Gastrocnemius medialis (tissue), 4 donors: ENCODE results near the gene WDR38.

Source experiments
- CTCF ChIP-seq, 5 experiments: fragments of 450-650 bp in 3 of 5; fragments of 200-600 bp in 2 of 5; sonication (generic) in 2 of 5; IDR thresholded peaks in 4 of 5; conservative IDR thresholded peaks in 1 of 5; 1 replicate in 4 of 5; 2 replicates in 1 of 5; pipeline ENCODE4 v1.5.1; 2016 to 2019; ENCODE audit warnings: antibody characterized with exemption in 5 of 5, mild to moderate bottlenecking in 3 of 5, moderate library complexity in 3 of 5
- POLR2A ChIP-seq, 2 donors: fragments of 450-650 bp; IDR thresholded peaks; one replicate each; pipeline ENCODE4 v1.6.1; 2017; ENCODE audit warnings: antibody characterized with exemption in 2 of 2, mild to moderate bottlenecking in 2 of 2, moderate library complexity in 2 of 2

- TF ChIP-seq CTCF (IDR thresholded peaks at IDR 0.05 in 4 of 5, conservative IDR thresholded peaks at IDR 0.05 in 1 of 5) (no peak), POLR2A (IDR thresholded peaks at IDR 0.05) (no peak)
Measured at GRCh38 chr9:124881138-124881743, 28.0 kb downstream of the WDR38 start.
